Stimulated activated CD4-positive, alpha-beta T cell treated with anti-CD3 and anti-CD28 coated beads, TNF-alpha, amount 100 ng/mL, for 1 hour (primary cell): ENCODE measurements around the gene LETM1.

Experiments used
- DNase-seq, 3 donors: peaks; one replicate each; pipeline ENCODE4 v3.0.0-alpha.2; 2020; ENCODE audit warnings: low read depth in 3 of 3, low spot score in 1 of 3

Gene LETM1

GRCh38 chr4:1856071-1856942, at the start of gene LETM1:
Gene LETM1 (minus strand): TSS chr4:1856156. CDS start chr4:1855950, 206 bp downstream.
- DNase-seq, result peak; percentile 81 to 88 (median 83)

DNA sequence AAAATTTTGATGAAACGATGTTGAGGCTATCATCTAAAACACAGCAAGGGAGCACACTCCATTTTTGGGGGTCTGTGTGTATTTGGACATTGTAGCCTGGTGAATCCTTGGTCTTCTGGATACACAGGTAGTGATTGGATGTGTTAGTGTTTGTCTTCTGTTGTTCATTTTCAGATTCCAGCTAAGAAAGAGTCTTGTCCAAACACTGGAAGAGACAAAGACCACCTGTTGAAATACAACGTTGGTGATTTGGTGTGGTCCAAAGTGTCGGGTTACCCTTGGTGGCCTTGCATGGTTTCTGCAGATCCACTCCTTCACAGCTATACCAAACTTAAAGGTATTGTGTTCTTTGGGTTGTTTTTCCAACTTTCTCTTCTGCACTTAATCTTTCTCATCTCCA, 48.1 kb upstream of the LETM1 start:
- no peak for DNase-seq

DNA sequence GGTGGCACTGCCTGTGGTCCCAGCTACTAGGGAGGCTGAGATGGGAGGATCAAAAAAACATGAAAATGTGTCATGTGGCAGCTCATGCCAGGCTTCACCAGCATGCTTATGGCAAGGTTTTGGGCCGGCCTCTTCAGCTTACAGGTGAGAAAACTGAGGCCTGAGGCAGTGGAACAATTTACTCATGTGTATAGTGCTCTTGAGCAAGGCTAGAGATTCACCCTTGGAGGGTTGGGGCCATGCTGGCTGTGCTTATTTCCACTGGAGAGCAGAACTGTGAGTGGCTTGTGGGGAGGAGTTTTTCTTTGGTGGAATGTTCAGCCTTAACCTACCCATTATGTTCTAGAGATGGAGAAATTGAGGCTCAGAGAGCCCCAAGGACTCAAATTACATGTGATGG, 47.1 kb upstream of the LETM1 start:
- DNase-seq, result no peak

DNA sequence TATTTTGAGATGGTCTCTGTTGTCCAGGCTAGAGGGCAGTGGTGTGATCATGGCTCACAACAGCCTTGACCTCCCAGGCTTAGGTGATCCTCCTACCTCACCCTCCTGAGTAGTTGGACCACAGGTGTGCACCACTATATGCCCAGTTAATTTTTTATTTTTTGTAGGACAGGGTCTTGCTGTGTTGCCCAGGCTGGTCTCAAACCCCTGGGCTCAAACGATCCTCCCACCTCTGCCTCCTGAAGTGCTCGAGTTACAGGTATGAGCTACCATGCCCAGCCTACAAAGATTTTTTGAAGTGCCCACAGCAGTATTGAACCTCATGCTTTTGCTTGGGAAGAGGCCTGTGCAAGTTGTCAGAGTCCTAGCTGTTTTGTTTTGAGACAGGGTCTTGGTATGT, 46.3 kb upstream of the LETM1 start:
- no peak for DNase-seq

GRCh38 chr4:1901127-1901526, 45.2 kb upstream of the LETM1 start:
- DNase-seq, result no peak

- no peak for DNase-seq
These were observed 44.7 kb upstream of the LETM1 start for GRCh38 chr4:1900624-1901023.

DNA sequence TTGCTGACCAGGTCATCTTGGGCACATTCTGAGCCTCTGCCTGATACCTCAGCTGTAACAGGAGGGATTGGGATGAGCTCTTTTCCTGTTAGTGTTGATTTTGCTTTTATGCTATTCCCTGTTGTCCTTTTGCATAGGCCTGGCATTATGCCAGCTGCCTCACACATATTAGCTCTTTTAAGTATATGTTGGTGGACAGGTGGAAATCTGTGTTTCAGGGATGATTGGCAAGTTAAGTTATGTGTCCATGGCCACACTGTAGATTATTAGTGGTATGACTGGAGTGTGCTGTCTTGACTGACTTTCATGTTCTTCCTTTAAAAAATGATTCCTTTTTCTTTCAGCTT, 44.1 kb upstream of the LETM1 start:
- no peak for DNase-seq

DNA sequence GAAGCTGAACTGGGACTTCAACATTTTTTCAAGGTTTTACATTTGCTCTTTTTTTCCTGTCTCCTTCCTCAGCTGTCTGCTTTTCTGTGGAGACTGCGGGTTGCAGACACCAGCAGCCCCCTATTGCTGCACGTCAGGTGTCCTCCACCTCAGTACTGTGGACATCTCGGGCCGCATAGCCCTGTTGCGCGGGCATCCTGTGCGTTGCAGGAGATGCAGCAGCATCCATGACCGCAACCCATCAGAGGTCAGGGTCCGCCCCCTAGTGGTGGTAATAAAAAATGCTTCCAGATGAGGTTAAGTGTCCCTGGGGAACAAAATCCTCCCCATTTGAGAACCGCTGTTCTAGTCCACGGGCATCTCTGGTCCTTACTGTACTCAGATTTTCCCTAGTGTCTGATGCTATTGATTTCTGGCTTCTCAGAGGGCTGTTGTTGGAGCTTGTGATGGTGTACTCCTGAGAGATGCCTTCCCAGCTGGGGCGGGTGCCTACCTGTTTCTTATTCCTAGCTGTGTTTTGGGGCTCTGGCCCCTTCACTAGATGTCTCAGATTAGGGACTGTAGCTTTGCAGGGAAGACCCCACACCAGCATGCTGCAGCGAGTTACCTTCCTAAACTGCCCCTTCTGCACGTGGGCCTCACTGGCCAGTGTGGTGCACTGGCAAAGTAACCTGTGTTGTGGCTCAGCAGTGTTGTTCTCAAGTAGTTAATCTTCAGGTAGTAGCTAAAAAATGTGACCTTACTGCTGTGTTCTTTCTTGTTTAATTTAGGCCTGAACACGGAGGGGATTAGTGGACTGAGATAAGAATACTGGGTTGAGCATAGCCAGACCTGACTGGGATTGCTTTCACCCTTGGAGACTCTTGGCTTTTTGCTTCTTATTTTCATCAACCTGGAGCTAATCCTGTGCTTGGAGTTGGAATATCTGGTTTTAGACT, 43.5 kb upstream of the LETM1 start:
- DNase-seq, result peak; percentile 48 to 54 (median 50)

DNA sequence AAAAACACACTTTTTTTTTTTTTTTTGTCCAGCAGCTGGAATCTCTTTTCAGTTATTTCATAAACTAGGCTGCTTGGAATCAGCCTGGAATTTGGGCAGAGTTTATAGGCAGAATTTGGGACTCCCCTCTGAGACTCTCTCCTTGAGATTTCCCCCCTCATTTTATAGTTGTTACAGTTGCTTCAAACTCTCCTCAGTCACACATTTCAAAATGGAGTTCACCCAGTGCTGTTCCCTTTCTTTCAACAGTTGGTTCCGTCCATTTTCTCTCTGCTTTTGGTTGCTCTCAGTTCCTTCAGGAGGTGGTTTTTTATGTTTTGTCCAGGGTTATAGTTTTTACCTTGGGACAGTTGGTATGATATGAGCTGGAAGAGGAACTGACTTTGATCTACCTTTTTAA, 42.7 kb upstream of the LETM1 start:
- DNase-seq, result no peak

- DNase-seq, result no peak
These were observed 42.1 kb upstream of the LETM1 start for GRCh38 chr4:1898007-1898406.

GRCh38 chr4:1896658-1896991, 40.7 kb upstream of the LETM1 start:
- DNase-seq, result no peak

DNA sequence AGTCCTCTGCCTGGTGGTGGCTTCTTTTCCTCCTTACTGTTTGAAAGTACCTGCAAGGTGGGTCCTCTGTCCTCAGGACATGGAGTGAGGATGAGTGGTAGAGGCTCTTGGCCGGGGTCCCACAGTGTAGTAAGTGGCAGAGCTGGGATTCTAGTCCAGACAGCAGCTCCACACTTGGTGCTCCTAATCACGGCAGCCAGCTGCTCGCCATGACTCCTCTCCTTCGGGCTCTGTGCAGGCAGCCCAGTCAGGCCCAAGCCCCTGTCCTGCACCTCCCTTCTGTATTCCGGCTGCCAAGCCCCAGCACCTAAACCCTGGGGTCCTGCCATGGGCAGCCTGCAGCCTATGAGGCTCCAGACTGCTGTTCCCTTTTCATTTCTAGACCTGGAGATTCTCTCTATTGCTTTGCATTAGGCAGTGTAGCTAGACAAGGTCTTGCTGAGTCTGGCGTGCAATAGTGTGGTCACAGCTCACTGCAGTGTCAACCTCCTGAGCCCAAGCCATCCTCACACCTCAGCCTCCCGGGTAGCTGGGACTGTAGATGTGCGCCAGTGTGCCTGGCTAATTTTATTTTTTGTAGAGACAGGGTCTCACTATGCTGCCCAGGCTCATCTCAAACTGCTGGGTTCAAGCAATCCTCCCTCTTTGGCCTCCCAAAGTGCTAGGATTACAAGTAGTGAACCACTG, 40.2 kb upstream of the LETM1 start:
- DNase-seq, result no peak

DNA sequence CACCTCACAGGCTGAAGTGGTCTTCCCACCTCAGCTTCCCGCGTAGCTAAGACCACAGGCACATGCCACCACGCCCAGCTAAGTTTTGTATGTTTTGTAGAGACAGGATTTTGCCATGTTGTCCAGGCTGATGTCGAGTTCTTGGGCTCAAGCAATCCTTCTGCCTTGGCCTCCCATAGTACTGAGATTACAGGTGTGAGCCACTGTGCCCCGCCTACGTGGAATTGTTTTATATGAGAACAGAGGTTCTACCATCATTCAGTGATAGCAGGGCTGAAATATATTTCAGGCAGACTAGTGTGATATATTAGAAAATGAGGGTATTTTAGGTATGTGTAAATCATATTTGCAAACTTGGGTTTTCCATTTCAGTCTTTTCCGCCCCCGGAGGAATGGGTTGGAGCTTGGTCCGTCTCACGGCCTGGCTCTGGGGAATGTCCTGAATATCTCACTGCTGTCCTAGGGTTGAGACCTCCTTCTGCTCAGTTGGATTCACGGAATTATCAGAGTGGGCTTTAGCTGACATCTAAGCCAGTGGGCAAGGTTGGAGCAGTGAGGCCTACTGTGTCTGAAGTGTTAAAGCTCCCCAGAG, 35.1 kb upstream of the LETM1 start:
- DNase-seq, result no peak

- no peak for DNase-seq
These were observed 31.1 kb upstream of the LETM1 start for GRCh38 chr4:1887052-1887451.

DNA sequence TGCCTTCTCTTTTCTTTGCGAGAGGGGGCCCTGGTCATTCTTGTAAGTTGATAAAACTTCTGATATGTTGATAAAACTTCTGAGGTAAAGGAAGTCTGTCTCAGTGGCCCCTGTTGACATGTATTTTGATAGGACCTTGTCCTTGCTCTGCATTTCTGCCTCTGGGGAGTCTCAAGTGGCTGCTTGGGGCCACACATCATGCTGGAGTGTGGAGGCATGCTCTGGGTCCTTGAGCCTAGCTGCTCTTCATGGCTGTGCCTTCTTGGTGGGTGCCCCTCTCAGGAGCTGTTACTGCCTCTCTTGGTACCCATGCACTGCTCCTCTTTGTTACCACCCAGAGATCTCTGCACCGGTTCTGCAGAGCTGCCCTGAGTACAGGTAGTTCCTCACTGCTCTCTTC, 29.5 kb upstream of the LETM1 start:
- no peak for DNase-seq

DNA sequence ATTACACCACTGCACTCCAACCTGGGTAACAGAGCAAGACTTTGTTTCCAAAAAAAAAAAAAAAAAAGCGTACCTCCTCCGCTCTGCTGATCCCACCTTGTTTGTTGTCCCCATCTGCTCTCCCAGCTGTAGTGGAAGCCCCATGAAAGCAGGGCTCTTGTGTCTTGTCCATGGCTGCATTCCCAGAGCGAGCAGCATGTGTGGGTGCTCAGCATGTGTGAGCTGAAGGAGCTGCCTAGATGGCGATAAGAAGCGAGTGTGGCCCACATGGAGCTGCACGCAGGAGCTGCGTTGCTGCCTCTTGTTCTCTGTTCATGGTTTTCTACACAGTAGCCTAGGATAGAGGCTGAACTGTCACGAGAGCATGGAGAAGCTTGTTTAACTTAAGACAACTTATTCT, 27.6 kb upstream of the LETM1 start:
- DNase-seq, result no peak

GRCh38 chr4:1882850-1883271, 26.9 kb upstream of the LETM1 start:
- no peak for DNase-seq

- DNase-seq, result no peak
These were observed 24.4 kb upstream of the LETM1 start for GRCh38 chr4:1880332-1880731.

DNA sequence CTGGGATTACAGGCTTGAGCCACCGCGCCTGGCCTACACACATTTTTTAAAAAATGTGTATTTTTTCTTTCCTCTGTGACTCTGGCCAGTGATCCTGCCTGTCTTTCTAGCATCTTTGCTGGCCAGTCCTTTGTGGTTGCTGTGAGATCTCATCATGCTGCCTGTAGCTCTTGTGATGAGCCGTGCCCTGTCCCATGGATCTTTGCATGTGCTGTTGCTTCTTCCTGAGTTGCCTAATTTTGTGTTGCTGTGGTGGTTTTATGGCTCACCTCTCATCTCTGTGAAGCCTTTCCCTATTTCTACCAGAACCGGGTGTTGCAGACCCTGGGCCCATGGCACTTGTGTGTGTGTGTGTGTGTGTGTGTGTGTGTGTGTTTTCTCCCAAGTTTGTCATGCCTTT, 23.5 kb upstream of the LETM1 start:
- DNase-seq, result no peak

DNA sequence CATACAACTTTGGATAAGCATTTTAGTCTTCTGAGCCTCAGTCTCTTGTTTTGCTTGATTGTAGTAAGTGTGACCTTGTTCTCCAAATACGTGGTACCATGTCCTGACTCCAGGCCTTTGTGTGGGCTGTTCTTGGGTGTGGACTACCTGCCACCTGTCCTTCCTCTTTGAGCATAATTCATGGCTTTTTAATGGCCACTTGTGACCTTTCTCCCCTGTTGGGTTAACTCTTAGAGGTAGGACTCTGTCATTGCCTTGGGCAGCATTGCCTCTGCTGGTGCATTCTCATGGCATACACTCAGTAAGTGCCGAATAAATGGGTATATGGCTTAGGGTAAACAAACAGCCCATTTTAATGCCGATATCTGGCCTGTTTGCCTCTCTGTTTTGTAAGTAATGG, 18.2 kb upstream of the LETM1 start:
- no peak for DNase-seq

- no peak for DNase-seq
These were observed 17.8 kb upstream of the LETM1 start for GRCh38 chr4:1873776-1874175.
